Heart left ventricle (tissue), 13 donors: ENCODE measurements around the gene HS3ST3A1.

Experiments used
- CTCF ChIP-seq, 12 donors: fragments of 200-600 bp; sonication (generic) in 4 of 12; IDR thresholded peaks; one replicate each; pipeline versions ENCODE4 v1.5.0 to v1.8.0; 2018 to 2022; ENCODE audit warnings: antibody characterized with exemption in 12 of 12, mild to moderate bottlenecking in 5 of 12
- POLR2A ChIP-seq, 2 donors: fragments of 450-650 bp; IDR thresholded peaks; one replicate each; pipeline ENCODE4 v1.6.1; 2017; ENCODE audit warnings: antibody characterized with exemption in 2 of 2, mild to moderate bottlenecking in 2 of 2, moderate library complexity in 2 of 2
- donor health status: ischemic (EF 13 %, LVEDD 7.1; RV severe dilation, severe dysfunction).
- donor health status: DM: no; HTN: yes; CAD: no.
- donor health status: DM: no; HTN: no; CAD: no.
- donor health status: ischemic (EF 25% LVEDD 6.9; RV normal size, moderate dysfunction).
- donor health status: ischemic (EF 25% LVEDD 5.7; RV mildly dilated, moderate dysfunction).
- donor health status: ischemic (EF 35%, LVEDD 5.7; RV mildly dilated, moderate dysfunction).
- donor health status: nonischemic (EF 11% LVEDD 7.7; RV severe dilation, severe dysfunction).
- donor health status: DM: yes; HTN: yes; CAD: no.
- donor health status: PGD.
- donor health status: ischemic (EF 29% LVEDD 5.4; RV normal size, mild dysfunction).
- donor health status: nonischemic (EF 23%, LVEDD 6.1; RV moderate dilation, normal function).

GRCh38 chr17:13609941-13610340 lies 8.2 kb upstream of the HS3ST3A1 start:
- no peak for TF ChIP-seq CTCF (IDR thresholded peaks at IDR 0.05)
- TF ChIP-seq POLR2A (IDR thresholded peaks at IDR 0.05) = no peak
